Measurements from ENCODE around the gene DOCK1.
A peak's percentile ranks its signal among the peaks of the same experiment; 100 is the strongest.

The DOCK1 gene

DNA sequence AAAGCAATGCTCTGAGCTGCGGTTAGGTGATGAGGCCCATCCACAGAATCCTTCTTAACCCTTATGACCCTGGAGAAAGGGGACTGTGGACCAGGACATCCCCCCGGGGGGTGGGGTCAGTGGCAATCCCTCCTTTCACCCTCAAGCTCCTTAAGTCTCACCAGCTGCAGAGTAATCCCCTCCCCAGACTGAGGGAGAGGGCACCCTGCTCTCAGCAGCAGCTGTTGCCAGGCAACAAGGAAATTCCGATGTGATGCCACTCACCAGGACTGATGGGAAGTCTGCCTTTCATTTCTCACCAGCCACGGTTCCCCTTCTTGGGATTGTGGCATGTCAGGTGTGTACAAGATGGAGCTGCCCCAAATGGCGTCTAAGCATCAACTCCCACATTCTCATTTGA is 129.6 kb downstream of the DOCK1 start:
- no peak overlapping the region for H3K4me3 ChIP-seq (ENCODE audit: low read depth, low read length)
- TF ChIP-seq, protein P1, sequence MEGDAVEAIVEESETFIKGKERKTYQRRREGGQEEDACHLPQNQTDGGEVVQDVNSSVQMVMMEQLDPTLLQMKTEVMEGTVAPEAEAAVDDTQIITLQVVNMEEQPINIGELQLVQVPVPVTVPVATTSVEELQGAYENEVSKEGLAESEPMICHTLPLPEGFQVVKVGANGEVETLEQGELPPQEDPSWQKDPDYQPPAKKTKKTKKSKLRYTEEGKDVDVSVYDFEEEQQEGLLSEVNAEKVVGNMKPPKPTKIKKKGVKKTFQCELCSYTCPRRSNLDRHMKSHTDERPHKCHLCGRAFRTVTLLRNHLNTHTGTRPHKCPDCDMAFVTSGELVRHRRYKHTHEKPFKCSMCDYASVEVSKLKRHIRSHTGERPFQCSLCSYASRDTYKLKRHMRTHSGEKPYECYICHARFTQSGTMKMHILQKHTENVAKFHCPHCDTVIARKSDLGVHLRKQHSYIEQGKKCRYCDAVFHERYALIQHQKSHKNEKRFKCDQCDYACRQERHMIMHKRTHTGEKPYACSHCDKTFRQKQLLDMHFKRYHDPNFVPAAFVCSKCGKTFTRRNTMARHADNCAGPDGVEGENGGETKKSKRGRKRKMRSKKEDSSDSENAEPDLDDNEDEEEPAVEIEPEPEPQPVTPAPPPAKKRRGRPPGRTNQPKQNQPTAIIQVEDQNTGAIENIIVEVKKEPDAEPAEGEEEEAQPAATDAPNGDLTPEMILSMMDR (IDR thresholded peaks at IDR 0.05; ENCODE audit: low read depth, low read length): no peak
- DNase-seq (ENCODE audit: low read depth, low spot score): no peak
- in situ Hi-C loops (cut with HindIII; ENCODE audit: low sequenced_read_pairs): no loop called here

DNA sequence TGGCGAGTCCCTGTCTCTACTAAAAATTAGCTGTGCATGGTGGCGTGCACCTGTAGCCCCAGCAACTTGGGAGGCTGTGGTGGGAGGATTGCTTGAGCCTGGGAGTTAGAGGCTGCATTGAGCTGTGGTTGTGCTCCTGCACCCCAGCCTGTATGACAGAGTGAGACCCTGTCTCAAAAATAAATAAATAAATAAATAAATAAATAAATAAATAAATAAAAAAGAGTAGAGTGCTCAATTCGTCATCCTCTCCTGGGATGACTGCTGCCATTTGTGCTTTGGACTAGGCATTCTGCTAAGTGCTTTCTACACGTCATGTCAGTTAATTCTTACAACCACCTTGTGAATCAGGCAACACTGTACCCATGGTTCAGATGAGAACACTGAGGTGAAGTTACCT is 130.6 kb downstream of the DOCK1 start:
- in situ Hi-C loops (cut with HindIII; ENCODE audit: low sequenced_read_pairs): no loop called here
- TF ChIP-seq, protein P1 (IDR thresholded peaks at IDR 0.05; ENCODE audit: low read depth, low read length): no peak
- H3K4me3 ChIP-seq (ENCODE audit: low read depth, low read length): no peak overlapping the region
- DNase-seq (ENCODE audit: low read depth, low spot score): no peak

DNA sequence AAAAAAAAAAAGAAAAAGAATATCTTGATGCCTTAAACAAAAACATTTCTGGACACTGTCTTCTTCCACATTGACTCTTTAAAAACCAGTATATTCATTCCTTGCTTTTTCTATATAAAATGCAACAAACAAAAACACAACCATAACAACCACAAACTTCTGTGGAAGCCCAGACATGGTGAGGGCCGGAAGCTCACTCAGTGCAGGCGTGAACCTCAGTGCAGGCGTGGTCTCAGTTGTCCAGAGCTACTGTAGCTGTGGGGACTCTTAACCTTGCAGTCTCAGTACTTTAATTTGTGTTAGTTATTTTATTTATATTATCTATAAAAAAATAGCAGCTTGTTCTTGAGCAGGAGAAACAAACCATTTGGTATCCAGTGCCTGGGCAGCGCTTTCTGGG is 131.8 kb downstream of the DOCK1 start:
- DNase-seq (ENCODE audit: low read depth, low spot score): no peak
- in situ Hi-C loops (cut with HindIII; ENCODE audit: low sequenced_read_pairs): no loop called here
- TF ChIP-seq, protein P1 (IDR thresholded peaks at IDR 0.05; ENCODE audit: low read depth, low read length): no peak
- no peak overlapping the region for H3K4me3 ChIP-seq (ENCODE audit: low read depth, low read length)

DNA sequence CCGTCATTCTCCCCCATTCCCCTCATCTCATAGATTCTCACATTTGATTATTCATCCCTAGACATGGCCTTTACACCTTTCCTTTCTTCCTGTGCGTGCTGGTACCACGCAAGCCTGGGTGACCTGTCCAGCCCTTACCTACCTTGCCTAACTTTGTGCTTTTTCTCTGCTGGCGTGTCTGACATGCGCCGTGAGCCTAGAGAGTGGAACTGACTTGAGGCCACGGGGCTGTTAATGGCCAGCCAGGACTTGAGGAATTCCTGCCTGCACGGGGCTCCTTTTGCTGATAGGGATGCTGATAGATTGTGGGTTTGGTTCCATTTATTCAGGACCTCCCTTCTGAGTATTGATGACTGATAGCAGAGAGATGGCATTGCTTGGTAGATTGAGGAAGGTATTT is 134.2 kb downstream of the DOCK1 start:
- in situ Hi-C loops (cut with HindIII; ENCODE audit: low sequenced_read_pairs): no loop called here
- TF ChIP-seq, protein P1 (IDR thresholded peaks at IDR 0.05; ENCODE audit: low read depth, low read length): no peak
- no peak overlapping the region for H3K4me3 ChIP-seq (ENCODE audit: low read depth, low read length)
- no peak for DNase-seq (ENCODE audit: low read depth, low spot score)

DNA sequence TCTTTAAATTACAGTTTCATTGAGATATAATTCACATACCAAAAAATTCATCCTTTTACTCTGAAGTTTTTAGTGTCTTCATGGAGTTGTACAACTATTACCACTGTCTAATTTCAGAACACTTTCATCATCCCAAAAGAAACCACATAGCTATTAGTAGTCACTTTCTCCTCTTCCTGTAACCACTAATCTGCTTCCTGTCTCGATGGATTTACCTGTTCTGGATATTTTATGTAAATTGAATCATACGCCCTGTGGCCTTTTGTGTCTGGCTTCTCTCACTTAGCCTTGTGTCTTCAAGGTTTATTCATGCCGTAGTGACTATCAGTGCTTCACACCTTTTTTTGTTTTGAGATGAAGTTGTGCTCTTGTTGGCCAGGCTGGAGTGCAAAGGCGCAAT is 135.5 kb downstream of the DOCK1 start:
- no peak for DNase-seq (ENCODE audit: low read depth, low spot score)
- in situ Hi-C loops (cut with HindIII; ENCODE audit: low sequenced_read_pairs): no loop called here

DNA sequence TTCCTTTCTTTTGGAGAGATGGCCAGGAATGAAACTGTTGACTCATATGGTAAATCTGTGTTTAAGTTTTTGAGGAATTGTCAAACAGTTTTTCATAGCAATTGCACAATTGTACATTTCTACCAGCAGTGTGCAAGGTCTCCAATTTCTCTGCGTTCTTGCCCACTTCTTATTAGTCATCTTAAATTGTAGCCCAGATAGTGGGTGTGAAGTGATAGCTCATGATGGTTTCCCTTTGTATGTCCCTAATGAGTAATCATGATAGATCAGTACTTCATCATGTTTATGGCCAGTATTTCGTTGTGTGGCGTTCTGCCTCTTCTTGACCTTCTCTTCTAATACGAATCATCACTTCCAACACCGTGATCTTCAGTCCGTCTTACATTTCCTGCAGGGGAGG is 136.3 kb downstream of the DOCK1 start:
- peak; percentile 65 for DNase-seq (ENCODE audit: low read depth, low spot score)
- no peak overlapping the region for H3K4me3 ChIP-seq (ENCODE audit: low read depth, low read length)
- in situ Hi-C loops (cut with HindIII; ENCODE audit: low sequenced_read_pairs): no loop called here
- TF ChIP-seq, protein P1 (IDR thresholded peaks at IDR 0.05; ENCODE audit: low read depth, low read length): no peak

More for the DNA sequence above, 135.5 kb downstream of the DOCK1 start:
- no peak overlapping the region for H3K4me3 ChIP-seq (ENCODE audit: low read depth, low read length)
- TF ChIP-seq, protein P1 (IDR thresholded peaks at IDR 0.05; ENCODE audit: low read depth, low read length): no peak

DNA sequence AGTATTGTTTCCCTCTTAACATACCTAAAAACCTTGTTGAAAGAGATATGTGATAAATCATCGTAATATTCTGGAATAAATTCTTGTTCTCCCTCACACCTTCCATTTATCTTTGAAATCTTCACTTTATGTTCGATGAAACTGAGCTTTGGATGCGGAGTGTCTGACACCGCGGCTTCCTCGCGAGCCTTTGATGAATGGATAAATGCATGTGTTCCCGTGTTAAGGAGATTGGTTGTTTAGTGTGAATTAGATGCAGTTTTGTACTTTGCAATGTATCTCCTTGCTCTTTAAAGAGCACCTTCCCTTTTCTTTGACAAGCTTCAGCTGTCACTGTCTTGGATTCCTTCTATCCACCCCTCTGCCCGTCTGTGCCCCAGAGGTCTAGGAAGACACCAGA is 138.1 kb downstream of the DOCK1 start:
- TF ChIP-seq, protein P1 (IDR thresholded peaks at IDR 0.05; ENCODE audit: low read depth, low read length): no peak
- no peak for DNase-seq (ENCODE audit: low read depth, low spot score)
- in situ Hi-C loops (cut with HindIII; ENCODE audit: low sequenced_read_pairs): no loop called here
- H3K4me3 ChIP-seq (ENCODE audit: low read depth, low read length): no peak overlapping the region
